ENCODE data around the gene HYPK. TPM values are rescaled to one million over a fixed set of nuclear protein-coding genes. Genes with fewer than 3 reads are reported as not detected.
"Not testable (repeated sequence)": the region's sequence is repeated elsewhere in the genome, so short reads cannot be mapped to it uniquely, and the experiment has no call there.

The HYPK gene
- total RNA-seq, 1 donor from 2014 or later = 18.6 TPM

- Mint-ChIP-seq H3K27ac (peak overlapping the region; percentile 15), H3K27me3 (ENCODE audit: low read depth) (no peaks in the 10 kb centered on the region), H3K36me3 (no peaks in the 10 kb centered on the region), H3K4me3 (peak overlapping the region; percentile 66), H3K4me1 (peaks cover 17% of the 10 kb centered on the region), H3K9me3 (peaks cover 3% of the 10 kb centered on the region)
- no peak for DNase-seq (ENCODE audit: low spot score in 2 of 2, unreplicated experiment in 2 of 2)
- no peak for TF ChIP-seq CTCF (IDR thresholded peaks at IDR 0.05; ENCODE audit: unreplicated experiment)
These were observed 27.8 kb downstream of the HYPK start for GRCh38 chr15:43828061-43828657.

GRCh38 chr15:43829951-43830540 lies 29.6 kb downstream of the HYPK start:
- H3K4me1 Mint-ChIP-seq; H3K36me3 Mint-ChIP-seq; H3K4me3 Mint-ChIP-seq; DNase-seq (ENCODE audit: low spot score in 2 of 2, unreplicated experiment in 2 of 2); H3K9me3 Mint-ChIP-seq; H3K27ac Mint-ChIP-seq; H3K27me3 Mint-ChIP-seq (ENCODE audit: low read depth): not testable (repeated sequence)

GRCh38 chr15:43830691-43831275 lies 30.4 kb downstream of the HYPK start:
- not testable (repeated sequence) for H3K4me3 Mint-ChIP-seq; H3K4me1 Mint-ChIP-seq; H3K36me3 Mint-ChIP-seq; DNase-seq (ENCODE audit: low spot score in 2 of 2, unreplicated experiment in 2 of 2); H3K9me3 Mint-ChIP-seq; H3K27me3 Mint-ChIP-seq (ENCODE audit: low read depth); H3K27ac Mint-ChIP-seq

GRCh38 chr15:43831519-43832052 lies 31.2 kb downstream of the HYPK start:
- H3K36me3 Mint-ChIP-seq; H3K27me3 Mint-ChIP-seq (ENCODE audit: low read depth); H3K9me3 Mint-ChIP-seq; H3K4me3 Mint-ChIP-seq; DNase-seq (ENCODE audit: low spot score in 2 of 2, unreplicated experiment in 2 of 2); H3K27ac Mint-ChIP-seq; H3K4me1 Mint-ChIP-seq: not testable (repeated sequence)

- H3K27ac Mint-ChIP-seq; H3K36me3 Mint-ChIP-seq; H3K27me3 Mint-ChIP-seq (ENCODE audit: low read depth); H3K4me3 Mint-ChIP-seq; H3K4me1 Mint-ChIP-seq; H3K9me3 Mint-ChIP-seq; DNase-seq (ENCODE audit: low spot score in 2 of 2, unreplicated experiment in 2 of 2): not testable (repeated sequence)
These were observed 32.1 kb downstream of the HYPK start for GRCh38 chr15:43832485-43832884.

GRCh38 chr15:43845421-43845820 lies 45.0 kb downstream of the HYPK start:
- DNase-seq (ENCODE audit: low spot score in 2 of 2, unreplicated experiment in 2 of 2) = no peak
- H3K27ac Mint-ChIP-seq = no peak overlapping the region
- H3K27me3 Mint-ChIP-seq (ENCODE audit: low read depth) = no peaks in the 10 kb centered on the region
- TF ChIP-seq CTCF (IDR thresholded peaks at IDR 0.05; ENCODE audit: unreplicated experiment) = no peak
- no peaks in the 10 kb centered on the region for H3K9me3 Mint-ChIP-seq
- H3K4me1 Mint-ChIP-seq = no peaks in the 10 kb centered on the region
- no peak overlapping the region for H3K4me3 Mint-ChIP-seq
- H3K36me3 Mint-ChIP-seq = peaks cover 4% of the 10 kb centered on the region

GRCh38 chr15:43851251-43851650 lies 50.9 kb downstream of the HYPK start:
- Mint-ChIP-seq H3K36me3 (peaks cover 7% of the 10 kb centered on the region), H3K27ac (no peak overlapping the region), H3K4me1 (no peaks in the 10 kb centered on the region), H3K27me3 (ENCODE audit: low read depth) (no peaks in the 10 kb centered on the region), H3K4me3 (no peak overlapping the region), H3K9me3 (no peaks in the 10 kb centered on the region)
- DNase-seq (ENCODE audit: low spot score in 2 of 2, unreplicated experiment in 2 of 2) = no peak
- TF ChIP-seq CTCF (IDR thresholded peaks at IDR 0.05; ENCODE audit: unreplicated experiment) = no peak
